CD14-positive monocyte (primary cell): ENCODE measurements around the gene SCAF11. TPM values are rescaled to one million over a fixed set of nuclear protein-coding genes. Genes with fewer than 3 reads are reported as not detected.
A peak's percentile ranks its signal among the peaks of the same experiment; 100 is the strongest.
"Not testable (repeated sequence)": the region's sequence is repeated elsewhere in the genome, so short reads cannot be mapped to it uniquely, and the experiment has no call there.

Source experiments
- DNase-seq, 3 donors: peaks; one replicate each; pipeline ENCODE4 v3.0.0-alpha.2; 2011 to 2022
- H2AFZ ChIP-seq: 2 replicates; pipeline ENCODE4 v1.6.0; 2012; ENCODE audit warnings: mild to moderate bottlenecking, low read depth, low read length, inconsistent platforms; ENCODE audit not compliant: insufficient read depth, poor library complexity, severe bottlenecking
- H3K27ac ChIP-seq, 2 donors: 1 replicate in 1 of 2; 2 replicates in 1 of 2; pipeline ENCODE4 v1.5.1; 2012 to 2013; ENCODE audit warnings: low read length in 2 of 2, control low read depth in 1 of 2, inconsistent platforms in 1 of 2, low read depth in 1 of 2, mild to moderate bottlenecking in 1 of 2
- H3K27me3 ChIP-seq, 2 donors: one replicate each; pipeline versions ENCODE4 v1.6.0 to v1.6.1; 2011 to 2013; ENCODE audit warnings: low read length in 2 of 2; ENCODE audit not compliant: control insufficient read depth in 2 of 2, insufficient read depth in 2 of 2
- H3K36me3 ChIP-seq, 2 donors: replicated peaks in 1 of 2; 1 replicate in 1 of 2; 2 replicates in 1 of 2; pipeline versions ENCODE4 v1.5.1 to v1.6.1; 2012 to 2013; ENCODE audit warnings: low read length in 2 of 2, control low read depth in 1 of 2, inconsistent platforms in 1 of 2, mild to moderate bottlenecking in 1 of 2; ENCODE audit not compliant: insufficient read depth in 2 of 2, control insufficient read depth in 1 of 2
- H3K4me1 ChIP-seq, 2 donors: 1 replicate in 1 of 2; 2 replicates in 1 of 2; pipeline versions ENCODE4 v1.5.1 to v1.6.1; 2012 to 2013; ENCODE audit warnings: low read length in 2 of 2, control low read depth in 1 of 2, inconsistent platforms in 1 of 2, mild to moderate bottlenecking in 1 of 2, moderate library complexity in 1 of 2; ENCODE audit not compliant: insufficient read depth in 2 of 2, control insufficient read depth in 1 of 2
- H3K4me2 ChIP-seq: replicated peaks from 2 replicates; pipeline ENCODE3; 2012; ENCODE audit warnings: low read length, moderate library complexity, mild to moderate bottlenecking; ENCODE audit not compliant: poor library complexity, severe bottlenecking; ENCODE audit errors: extremely low read depth
- H3K4me3 ChIP-seq, 3 experiments: fragments of 200-600 bp in 1 of 3; sonication (generic) in 1 of 3; replicated peaks in 1 of 3; 1 replicate in 2 of 3; 2 replicates in 1 of 3; pipeline ENCODE4 v1.5.1; 2011 to 2013; ENCODE audit warnings: low read length in 3 of 3, mild to moderate bottlenecking in 3 of 3, control low read depth in 2 of 3, low read depth in 2 of 3, inconsistent platforms in 1 of 3, moderate library complexity in 1 of 3
- H3K79me2 ChIP-seq: 2 replicates; pipeline ENCODE4 v1.6.0; 2012; ENCODE audit warnings: mild to moderate bottlenecking, control low read depth, inconsistent platforms, low read length, moderate library complexity; ENCODE audit not compliant: insufficient read depth
- H3K9ac ChIP-seq: 2 replicates; pipeline ENCODE4 v1.6.0; 2017; ENCODE audit warnings: low read length, mild to moderate bottlenecking; ENCODE audit not compliant: insufficient read depth, poor library complexity, severe bottlenecking
- H3K9me3 ChIP-seq, 2 donors: replicated peaks in 1 of 2; 1 replicate in 1 of 2; 2 replicates in 1 of 2; pipeline versions ENCODE4 v1.5.1 to v1.6.1; 2012 to 2013; ENCODE audit warnings: low read length in 2 of 2, control low read depth in 1 of 2; ENCODE audit not compliant: control insufficient read depth in 1 of 2, insufficient read depth in 1 of 2
- H4K20me1 ChIP-seq: 2 replicates; pipeline ENCODE4 v1.6.0; 2012; ENCODE audit warnings: mild to moderate bottlenecking, low read length, control low read depth, moderate library complexity; ENCODE audit not compliant: insufficient read depth
- H3K27ac Mint-ChIP-seq, 7 donors: one replicate each; pipeline ENCODE4 v1.8.0; 2020; ENCODE audit warnings: mild to moderate bottlenecking in 7 of 7, mixed read lengths in 7 of 7, moderate library complexity in 6 of 7, inconsistent platforms in 2 of 7
- H3K27me3 Mint-ChIP-seq, 3 donors: one replicate each; pipeline ENCODE4 v1.8.0; 2021 to 2022; ENCODE audit warnings: low read depth in 3 of 3, mild to moderate bottlenecking in 3 of 3, mixed read lengths in 3 of 3, moderate library complexity in 3 of 3, inconsistent platforms in 1 of 3
- H3K36me3 Mint-ChIP-seq, 2 donors: one replicate each; pipeline ENCODE4 v1.8.0; 2020; ENCODE audit warnings: mixed read lengths in 2 of 2, inconsistent platforms in 1 of 2, mild to moderate bottlenecking in 1 of 2
- H3K4me1 Mint-ChIP-seq: one replicate; pipeline ENCODE4 v1.8.0; 2020; ENCODE audit warnings: mild to moderate bottlenecking, mixed read lengths
- H3K4me3 Mint-ChIP-seq, 2 donors: one replicate each; pipeline ENCODE4 v1.8.0; 2020; ENCODE audit warnings: mild to moderate bottlenecking in 2 of 2, mixed read lengths in 2 of 2, moderate library complexity in 1 of 2
- H3K9me3 Mint-ChIP-seq, 7 donors: one replicate each; pipeline ENCODE4 v1.8.0; 2020 to 2022; ENCODE audit warnings: mixed read lengths in 7 of 7, mild to moderate bottlenecking in 6 of 7, moderate library complexity in 6 of 7, inconsistent platforms in 2 of 7
- CTCF ChIP-seq: fragments of 200-600 bp; IDR thresholded peaks from one replicate; pipeline ENCODE4 v1.8.0; 2022; ENCODE audit warnings: antibody characterized with exemption, mild to moderate bottlenecking
- WGBS: methylation state at CpG from one replicate; pipeline ENCODE4 v1.1.5; 2013; ENCODE audit warnings: missing lambda C conversion rate; ENCODE audit not compliant: insufficient coverage; 5-methylcytosine and 5-hydroxymethylcytosine counted together
- intact Hi-C, 2 donors: fragments of 100-400 bp; cut with micrococcal nuclease; formaldehyde crosslinking; loops; one replicate each; pipeline versions ENCODE4 v1.15.0 to v1.15.1; 2023
- polyA plus RNA-seq, 3 donors: library from polyadenylated mRNA; depleted of rRNA in 1 of 3; unstranded in 2 of 3; stranded (reverse) in 1 of 3; fragments of 300-500 nt in 2 of 3; fragments of >200 nt in 1 of 3; fragmentation: Illumina TruSeq in 2 of 3; gene quantifications; 1 replicate in 2 of 3; 2 replicates in 1 of 3; pipeline ENCODE4 v1.2.3, GENCODE V29; 2012 to 2021

The SCAF11 gene
- polyA plus RNA-seq, 3 donors: 32.6 to 73.4 (median 56.1) TPM

GRCh38 chr12:46004715-46005114 lies 14.3 kb upstream of the SCAF11 start:
- no peaks in the 10 kb centered on the region for H3K9me3 ChIP-seq
- H3K27me3 Mint-ChIP-seq: peaks cover 0 to 1% (median 0%) of the 10 kb centered on the region in 3 donors
- no peaks in the 10 kb centered on the region for H3K36me3 ChIP-seq
- no peak overlapping the region for H2AFZ ChIP-seq
- H3K4me1 ChIP-seq: no peaks in the 10 kb centered on the region
- WGBS: no CpG with 5 or more reads among the region's 4 CpGs
- intact Hi-C loops: no loop called here
- H3K79me2 ChIP-seq: no peaks in the 10 kb centered on the region
- H3K27ac Mint-ChIP-seq: peak overlapping the region in 1 of 7 donors; percentile 9
- no peaks in the 10 kb centered on the region for H3K4me1 Mint-ChIP-seq
- H3K27me3 ChIP-seq: no peaks in the 10 kb centered on the region
- H3K4me2 ChIP-seq: no peak overlapping the region
- H3K9me3 Mint-ChIP-seq: peaks cover 2 to 6% (median 5%) of the 10 kb centered on the region in 7 donors
- H3K4me3 ChIP-seq: no peak overlapping the region
- no peaks in the 10 kb centered on the region for H4K20me1 ChIP-seq
- no peak overlapping the region for H3K4me3 Mint-ChIP-seq
- H3K36me3 Mint-ChIP-seq: no peaks in the 10 kb centered on the region
- no peak overlapping the region for H3K9ac ChIP-seq
- H3K27ac ChIP-seq: no peak overlapping the region
- DNase-seq: no peak
- no peak for TF ChIP-seq CTCF

GRCh38 chr12:46000076-46000475 lies 9.7 kb upstream of the SCAF11 start:
- H3K4me1 Mint-ChIP-seq, H3K36me3 ChIP-seq, H3K4me3 Mint-ChIP-seq, DNase-seq, H3K4me2 ChIP-seq, H3K4me1 ChIP-seq, H3K9ac ChIP-seq, H2AFZ ChIP-seq, H3K9me3 ChIP-seq, H4K20me1 ChIP-seq, H3K27ac ChIP-seq, intact Hi-C loops, H3K79me2 ChIP-seq, H3K27ac Mint-ChIP-seq, H3K4me3 ChIP-seq, H3K36me3 Mint-ChIP-seq, H3K27me3 ChIP-seq, H3K27me3 Mint-ChIP-seq: not testable (repeated sequence)
- H3K9me3 Mint-ChIP-seq: peaks cover 4 to 10% (median 8%) of the 10 kb centered on the region in 7 donors
- 93% methylated on average over 25 of the region's 30 CpGs for WGBS
